GM18519 (cell line): ENCODE data around the gene ASB4.
"Not testable (repeated sequence)": the region's sequence is repeated elsewhere in the genome, so short reads cannot be mapped to it uniquely, and the experiment has no call there.

Experiments
- ATAC-seq: cut with Tn5 transposase; IDR thresholded peaks from one replicate; pipeline ENCODE4 v1.9.1; 2021; ENCODE audit warnings: mild to moderate bottlenecking, moderate library complexity; ENCODE audit not compliant: unreplicated experiment, low FRiP score

Gene ASB4

GRCh38 chr7:95547361-95548348 lies 61.9 kb downstream of the ASB4 start:
- no peak for ATAC-seq

GRCh38 chr7:95549818-95550529 lies 64.2 kb downstream of the ASB4 start:
- no peak for ATAC-seq

GRCh38 chr7:95550546-95550945 lies 64.8 kb downstream of the ASB4 start:
- ATAC-seq, result no peak

- ATAC-seq, result not testable (repeated sequence)
These were observed 66.5 kb downstream of the ASB4 start for GRCh38 chr7:95552010-95552926.

- no peak for ATAC-seq
These were observed 68.2 kb downstream of the ASB4 start for GRCh38 chr7:95553939-95554338.

GRCh38 chr7:95556777-95557176 lies 71.0 kb downstream of the ASB4 start:
- ATAC-seq, result no peak

- ATAC-seq, result no peak
These were observed 73.1 kb downstream of the ASB4 start for GRCh38 chr7:95558864-95559263.

- ATAC-seq, result no peak
These were observed 74.9 kb downstream of the ASB4 start for GRCh38 chr7:95560674-95561073.

GRCh38 chr7:95569720-95570119 lies 84.0 kb downstream of the ASB4 start:
- no peak for ATAC-seq

GRCh38 chr7:95577137-95577536 lies 91.4 kb downstream of the ASB4 start:
- ATAC-seq, result no peak

- no peak for ATAC-seq
These were observed 92.6 kb downstream of the ASB4 start for GRCh38 chr7:95578299-95578855.

- ATAC-seq, result no peak
These were observed 93.6 kb downstream of the ASB4 start for GRCh38 chr7:95579318-95579717.

- no peak for ATAC-seq
These were observed 95.7 kb downstream of the ASB4 start for GRCh38 chr7:95581467-95581866.

- no peak for ATAC-seq
These were observed 97.0 kb downstream of the ASB4 start for GRCh38 chr7:95582578-95583293.

GRCh38 chr7:95583834-95584621 lies 98.3 kb downstream of the ASB4 start:
- no peak for ATAC-seq

- no peak for ATAC-seq
These were observed 99.2 kb downstream of the ASB4 start for GRCh38 chr7:95584769-95585425.

- ATAC-seq, result no peak
These were observed 99.7 kb downstream of the ASB4 start for GRCh38 chr7:95585426-95585789.

GRCh38 chr7:95586951-95587301 lies 101.2 kb downstream of the ASB4 start:
- no peak for ATAC-seq
